Measurements from ENCODE around the gene FKBP10. TPM values are rescaled to one million over a fixed set of nuclear protein-coding genes. Genes with fewer than 3 reads are reported as not detected.

FKBP10 gene
- total and polyA plus RNA-seq, 2 donors (not counting 3 experiments of a cell fraction or from before 2014, with no cell fraction given), result 168 to 377 TPM

DNA sequence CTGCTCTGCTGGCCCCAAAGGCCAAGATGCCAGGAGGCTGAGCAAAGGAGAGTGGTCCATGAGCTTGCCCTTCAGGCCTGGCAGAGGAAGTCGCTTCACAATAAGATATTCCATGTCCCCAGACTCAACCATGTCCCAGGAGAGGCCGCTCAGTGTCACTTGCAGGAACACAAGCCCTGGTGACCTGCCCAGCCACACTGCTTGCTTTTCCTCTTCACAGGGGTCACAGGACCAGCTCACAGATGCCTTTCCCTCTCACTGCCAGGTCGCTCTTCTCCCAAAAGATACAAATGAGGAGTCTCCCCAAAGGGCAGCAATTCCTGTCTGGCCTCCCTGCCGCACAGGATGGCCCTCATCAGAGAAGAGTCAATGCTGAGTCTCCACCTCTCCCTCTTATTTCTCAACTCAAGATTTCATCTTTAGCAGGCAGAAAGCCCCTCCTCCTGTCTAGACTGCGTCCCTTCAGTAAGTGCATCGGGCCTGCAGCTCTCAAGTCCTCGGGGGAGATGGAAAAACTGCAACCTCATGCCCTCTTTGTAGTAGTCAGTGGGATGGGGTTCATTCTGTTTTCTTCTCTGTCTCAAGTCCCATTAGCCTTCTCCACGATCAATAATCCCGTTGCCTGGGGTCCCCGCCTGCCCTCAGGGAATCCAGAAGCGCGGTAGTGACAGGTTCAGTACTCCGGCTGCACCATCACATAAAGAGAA, 31.2 kb upstream of the FKBP10 start:
- ChIA-PET POLR2A (interaction anchor here (1.6 kb wide), 1 partner anchor 13 kb away, joined by 3 read pairs; no protein-coding TSS in a partner anchor), CTCF (interaction anchor here (0.6 kb wide), 1 partner anchor 71 kb away, joined by 3 read pairs; no protein-coding TSS in a partner anchor)
- TF ChIP-seq CTCF (IDR thresholded peaks at IDR 0.05; ENCODE audit: extremely low read depth in 1 of 2, insufficient read depth in 1 of 2, low read depth in 1 of 2, low read length in 2 of 2), result no peak
- TF ChIP-seq POLR2AphosphoS5 (IDR thresholded peaks at IDR 0.05; ENCODE audit: insufficient read depth, low read depth, low read length), result no peak
- TF ChIP-seq GATA2 (IDR thresholded peaks at IDR 0.05; ENCODE audit: insufficient read depth, insufficient read length, low read depth, low read length), result no peak
- TF ChIP-seq JUN (IDR thresholded peaks at IDR 0.05; ENCODE audit: borderline replicate concordance, insufficient read depth, insufficient read length, low read depth), result no peak
- H3K9me1 ChIP-seq (replicated peaks; ENCODE audit: control insufficient read depth, extremely low read depth, insufficient read depth, low read length), result no peaks in the 10 kb centered on the region
- peaks cover 15% of the 10 kb centered on the region for H3K4me1 ChIP-seq (ENCODE audit: control insufficient read depth, extremely low read depth, insufficient read depth, low read length)
- H3K4me3 ChIP-seq (replicated peaks in 1 of 3; ENCODE audit: insufficient read depth in 1 of 3, low read depth in 1 of 3, low read length in 3 of 3), result no peak overlapping the region
- H4K20me1 ChIP-seq (replicated peaks; ENCODE audit: control insufficient read depth, extremely low read depth, insufficient read depth, low read length), result no peaks in the 10 kb centered on the region
- intact Hi-C loops (cut with micrococcal nuclease), result no loop called here
- no peak overlapping the region for H3K4me2 ChIP-seq (ENCODE audit: insufficient read depth, low read length)
- H3K9ac ChIP-seq (replicated peaks; ENCODE audit: extremely low read depth, insufficient read depth, low read length), result no peak overlapping the region
- H2AFZ ChIP-seq (ENCODE audit: low read depth, low read length), result no peak overlapping the region
- H3K36me3 ChIP-seq (ENCODE audit: control insufficient read depth in 2 of 2, extremely low read depth in 1 of 2, insufficient read depth in 2 of 2, low read length in 2 of 2), result no peaks in the 10 kb centered on the region
- dilution Hi-C loops (cut with MboI; ENCODE audit: extremely low pct_ligation_motif_present, low sequenced_read_pairs), result no loop called here
- H3K27ac ChIP-seq (ENCODE audit: insufficient read depth, low read depth, low read length), result no peak overlapping the region
- BruUV-seq (replicated peaks), result no TSS peak
- no peaks in the 10 kb centered on the region for H3K79me2 ChIP-seq (ENCODE audit: control insufficient read depth, insufficient read depth, low read length)
- H3K27me3 ChIP-seq (ENCODE audit: control insufficient read depth in 2 of 2, insufficient read depth in 2 of 2, low read length in 2 of 2), result no peaks in the 10 kb centered on the region
- H3K9me3 ChIP-seq (replicated peaks; ENCODE audit: control insufficient read depth, insufficient read depth, low read length), result no peaks in the 10 kb centered on the region
- DNase-seq (ENCODE audit: low read depth, low spot score), result no peak
- FAIRE-seq, result no peak

DNA sequence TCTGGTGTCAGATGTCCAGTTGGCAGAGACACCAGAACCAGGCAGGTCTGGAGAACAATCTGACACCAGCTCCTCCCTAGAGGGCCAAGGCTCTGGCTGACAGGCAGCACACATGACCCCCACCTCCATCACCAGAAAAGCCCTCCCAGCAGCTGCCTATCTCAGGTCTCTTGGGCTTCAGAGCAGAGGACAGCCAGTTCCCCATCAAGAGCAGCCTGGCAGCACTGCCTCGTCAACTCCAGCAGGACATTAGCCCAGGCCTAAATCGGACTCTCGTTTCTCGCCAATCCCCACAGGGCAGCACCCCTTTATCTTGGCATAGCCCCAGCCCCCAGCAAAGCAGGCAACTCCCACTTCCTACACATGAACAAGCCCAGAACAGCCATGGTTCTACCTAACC, 30.7 kb upstream of the FKBP10 start:
- Histone ChIP-seq H3K4me1 (ENCODE audit: control insufficient read depth, extremely low read depth, insufficient read depth, low read length) (peaks cover 9% of the 10 kb centered on the region), H3K4me2 (ENCODE audit: insufficient read depth, low read length) (no peak overlapping the region), H3K9ac (replicated peaks; ENCODE audit: extremely low read depth, insufficient read depth, low read length) (no peak overlapping the region), H3K27me3 (ENCODE audit: control insufficient read depth in 2 of 2, insufficient read depth in 2 of 2, low read length in 2 of 2) (no peaks in the 10 kb centered on the region), H3K9me1 (replicated peaks; ENCODE audit: control insufficient read depth, extremely low read depth, insufficient read depth, low read length) (no peaks in the 10 kb centered on the region), H3K36me3 (ENCODE audit: control insufficient read depth in 2 of 2, extremely low read depth in 1 of 2, insufficient read depth in 2 of 2, low read length in 2 of 2) (no peaks in the 10 kb centered on the region), H3K4me3 (replicated peaks in 1 of 3; ENCODE audit: insufficient read depth in 1 of 3, low read depth in 1 of 3, low read length in 3 of 3) (no peak overlapping the region), H4K20me1 (replicated peaks; ENCODE audit: control insufficient read depth, extremely low read depth, insufficient read depth, low read length) (no peaks in the 10 kb centered on the region), H3K9me3 (replicated peaks; ENCODE audit: control insufficient read depth, insufficient read depth, low read length) (no peaks in the 10 kb centered on the region), H3K79me2 (ENCODE audit: control insufficient read depth, insufficient read depth, low read length) (no peaks in the 10 kb centered on the region), H2AFZ (ENCODE audit: low read depth, low read length) (no peak overlapping the region), H3K27ac (ENCODE audit: insufficient read depth, low read depth, low read length) (no peak overlapping the region)
- ChIA-PET CTCF (no interaction called here), POLR2A (no interaction called here)
- no peak for FAIRE-seq
- no TSS peak for BruUV-seq (replicated peaks)
- intact Hi-C loops (cut with micrococcal nuclease) (no loop called here), dilution Hi-C loops (cut with MboI; ENCODE audit: extremely low pct_ligation_motif_present, low sequenced_read_pairs) (no loop called here)
- DNase-seq (ENCODE audit: low read depth, low spot score), result no peak
- no peak for TF ChIP-seq POLR2AphosphoS5 (IDR thresholded peaks at IDR 0.05; ENCODE audit: insufficient read depth, low read depth, low read length)
- TF ChIP-seq, protein P1, sequence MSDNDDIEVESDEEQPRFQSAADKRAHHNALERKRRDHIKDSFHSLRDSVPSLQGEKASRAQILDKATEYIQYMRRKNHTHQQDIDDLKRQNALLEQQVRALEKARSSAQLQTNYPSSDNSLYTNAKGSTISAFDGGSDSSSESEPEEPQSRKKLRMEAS (IDR thresholded peaks at IDR 0.05; ENCODE audit: insufficient read depth, insufficient read length), result no peak
- TF ChIP-seq POLR2A (IDR thresholded peaks at IDR 0.05; ENCODE audit: low read depth, low read length), result no peak
- no peak for TF ChIP-seq GATA2 (IDR thresholded peaks at IDR 0.05; ENCODE audit: insufficient read depth, insufficient read length, low read depth, low read length)
- TF ChIP-seq JUN (IDR thresholded peaks at IDR 0.05; ENCODE audit: borderline replicate concordance, insufficient read depth, insufficient read length, low read depth), result no peak
- no peak for TF ChIP-seq MYC (IDR thresholded peaks at IDR 0.05; ENCODE audit: low read depth, low read length)
- no peak for TF ChIP-seq CTCF (IDR thresholded peaks at IDR 0.05; ENCODE audit: extremely low read depth in 1 of 2, insufficient read depth in 1 of 2, low read depth in 1 of 2, low read length in 2 of 2)
- TF ChIP-seq FOS (IDR thresholded peaks at IDR 0.05; ENCODE audit: borderline replicate concordance, insufficient read depth, low read length), result no peak
- TF ChIP-seq EZH2 (IDR thresholded peaks at IDR 0.05; ENCODE audit: borderline replicate concordance, low read depth, low read length, severe bottlenecking), result no peak
